SU-DHL-6 (cell line): Measurements from ENCODE around the gene ABLIM1.

Experiments used
- H2AFZ ChIP-seq: fragments of 200-600 bp; sonication (generic); 2 replicates; pipeline ENCODE4 v1.6.1; 2014; ENCODE audit warnings: low read depth, mild to moderate bottlenecking, moderate library complexity, mixed read lengths, antibody characterized with exemption, low read length; ENCODE audit not compliant: severe bottlenecking
- H3F3A ChIP-seq: fragments of 200-600 bp; shearing (Covaris generic); 2 replicates; pipeline ENCODE4 v1.6.0; 2016; ENCODE audit warnings: antibody characterized with exemption, mild to moderate bottlenecking; ENCODE audit not compliant: insufficient read depth
- H3K27ac ChIP-seq: fragments of 200-600 bp; sonication (generic); 2 replicates; pipeline ENCODE4 v1.5.1; 2016; ENCODE audit warnings: low read depth, mild to moderate bottlenecking, low read length, moderate library complexity, mixed read lengths
- H3K27me3 ChIP-seq: fragments of 200-600 bp; sonication (generic), shearing (Covaris generic); 2 replicates; pipeline ENCODE4 v1.6.0; 2014; ENCODE audit warnings: mild to moderate bottlenecking, low read length
- H3K36me3 ChIP-seq: fragments of 200-600 bp; sonication (generic); 2 replicates; pipeline ENCODE4 v1.6.1; 2014; ENCODE audit warnings: mild to moderate bottlenecking, low read length, mixed read lengths
- H3K4me2 ChIP-seq: fragments of 300-600, 200-600 bp; shearing (Covaris generic), sonication (generic); 2 replicates; pipeline ENCODE4 v1.6.0; 2014; ENCODE audit warnings: low read length, low read depth, mild to moderate bottlenecking; ENCODE audit not compliant: poor library complexity, severe bottlenecking
- H3K4me3 ChIP-seq: fragments of 200-600 bp; sonication (generic); 2 replicates; pipeline ENCODE4 v1.5.1; 2014; ENCODE audit warnings: antibody characterized with exemption, low read length, mild to moderate bottlenecking, mixed read lengths; ENCODE audit not compliant: insufficient read depth, poor library complexity, severe bottlenecking
- H3K79me2 ChIP-seq: fragments of 200-600 bp; sonication (generic); 2 replicates; pipeline ENCODE4 v1.6.1; 2014; ENCODE audit warnings: mild to moderate bottlenecking, low read length, moderate library complexity; ENCODE audit not compliant: insufficient read depth
- H3K9ac ChIP-seq: fragments of 200-600 bp; sonication (generic); 2 replicates; pipeline ENCODE4 v1.7.0; 2014; ENCODE audit warnings: mild to moderate bottlenecking, low read length
- H3K9me2 ChIP-seq: fragments of 200-600 bp; sonication (generic); replicated peaks from 2 replicates; pipeline ENCODE4 v1.6.1; 2014; ENCODE audit warnings: low read length; ENCODE audit not compliant: insufficient read depth
- H3K9me3 ChIP-seq: fragments of 200-600 bp; sonication (generic); 2 replicates; pipeline ENCODE4 v1.6.1; 2014; ENCODE audit warnings: low read length, mixed read lengths; ENCODE audit not compliant: insufficient read depth
- H4K20me1 ChIP-seq: fragments of 200-600 bp; sonication (generic); 2 replicates; pipeline ENCODE4 v1.6.1; 2014; ENCODE audit warnings: low read depth, mild to moderate bottlenecking, antibody characterized with exemption, low read length, moderate library complexity, mixed read lengths
- EZH2phosphoT487 ChIP-seq: fragments of 200-600 bp; sonication (generic), shearing (Covaris generic); conservative IDR thresholded peaks from 2 replicates; pipeline ENCODE4 v1.6.1; 2018; ENCODE audit warnings: mild to moderate bottlenecking, antibody characterized with exemption, low read length, moderate library complexity, mixed read lengths
- TF ChIP-seq, protein P1 (sequence below): fragments of 200-600 bp; sonication (generic); IDR thresholded peaks from one replicate; pipeline ENCODE4 v1.5.1; 2017; ENCODE audit warnings: antibody characterized with exemption, mild to moderate bottlenecking, low read length, moderate library complexity; ENCODE audit not compliant: insufficient read depth, poor library complexity, severe bottlenecking

The ABLIM1 gene

DNA sequence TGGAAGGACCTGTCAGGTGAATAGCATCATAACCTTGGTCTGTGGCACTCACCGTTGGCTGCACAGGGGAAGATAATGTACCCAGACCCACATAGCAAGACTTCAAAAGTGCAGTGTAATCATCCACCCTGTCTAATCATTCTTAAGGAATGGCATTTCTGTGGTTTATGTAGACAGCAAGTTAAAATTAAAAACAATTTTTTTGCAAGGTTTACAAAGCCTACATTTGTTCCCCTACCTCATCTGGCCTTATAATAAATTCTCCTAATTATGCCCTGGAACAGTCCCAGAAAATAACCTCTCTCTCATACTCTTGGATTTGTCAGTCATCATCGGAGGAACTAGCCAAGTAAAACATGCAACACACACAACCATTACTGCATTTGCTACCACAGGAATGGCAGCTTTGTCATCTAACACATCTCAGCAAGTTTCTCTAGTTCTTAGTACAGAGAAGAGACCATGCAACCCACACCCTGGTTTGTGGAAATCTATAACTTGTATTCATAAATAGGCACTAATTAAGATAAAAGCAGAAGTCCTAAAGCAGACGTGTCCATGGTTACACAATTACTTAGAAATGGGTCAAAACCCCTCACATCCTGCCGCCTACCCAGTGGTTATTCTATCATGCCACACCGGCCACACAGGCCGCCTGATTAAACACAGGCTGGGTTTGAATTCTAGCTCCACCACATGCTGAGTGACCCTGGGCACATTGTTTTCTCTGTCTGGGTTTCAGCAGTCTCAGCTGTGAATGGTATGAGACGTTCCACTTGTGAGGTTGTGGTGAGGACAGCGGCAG is 19.1 kb downstream of the ABLIM1 start:
- Histone ChIP-seq H3K79me2 (no peaks in the 10 kb centered on the region), H3K9me3 (no peaks in the 10 kb centered on the region), H3F3A (no peaks in the 10 kb centered on the region), H3K4me3 (no peak overlapping the region), H2AFZ (no peak overlapping the region), H3K9ac (no peak overlapping the region), H3K4me2 (no peak overlapping the region), H4K20me1 (no peaks in the 10 kb centered on the region), H3K36me3 (no peaks in the 10 kb centered on the region), H3K27ac (no peak overlapping the region), H3K27me3 (no peaks in the 10 kb centered on the region), H3K9me2 (no peaks in the 10 kb centered on the region)
- TF ChIP-seq EZH2phosphoT487 = no peak
- TF ChIP-seq, protein P1, sequence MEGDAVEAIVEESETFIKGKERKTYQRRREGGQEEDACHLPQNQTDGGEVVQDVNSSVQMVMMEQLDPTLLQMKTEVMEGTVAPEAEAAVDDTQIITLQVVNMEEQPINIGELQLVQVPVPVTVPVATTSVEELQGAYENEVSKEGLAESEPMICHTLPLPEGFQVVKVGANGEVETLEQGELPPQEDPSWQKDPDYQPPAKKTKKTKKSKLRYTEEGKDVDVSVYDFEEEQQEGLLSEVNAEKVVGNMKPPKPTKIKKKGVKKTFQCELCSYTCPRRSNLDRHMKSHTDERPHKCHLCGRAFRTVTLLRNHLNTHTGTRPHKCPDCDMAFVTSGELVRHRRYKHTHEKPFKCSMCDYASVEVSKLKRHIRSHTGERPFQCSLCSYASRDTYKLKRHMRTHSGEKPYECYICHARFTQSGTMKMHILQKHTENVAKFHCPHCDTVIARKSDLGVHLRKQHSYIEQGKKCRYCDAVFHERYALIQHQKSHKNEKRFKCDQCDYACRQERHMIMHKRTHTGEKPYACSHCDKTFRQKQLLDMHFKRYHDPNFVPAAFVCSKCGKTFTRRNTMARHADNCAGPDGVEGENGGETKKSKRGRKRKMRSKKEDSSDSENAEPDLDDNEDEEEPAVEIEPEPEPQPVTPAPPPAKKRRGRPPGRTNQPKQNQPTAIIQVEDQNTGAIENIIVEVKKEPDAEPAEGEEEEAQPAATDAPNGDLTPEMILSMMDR = no peak

DNA sequence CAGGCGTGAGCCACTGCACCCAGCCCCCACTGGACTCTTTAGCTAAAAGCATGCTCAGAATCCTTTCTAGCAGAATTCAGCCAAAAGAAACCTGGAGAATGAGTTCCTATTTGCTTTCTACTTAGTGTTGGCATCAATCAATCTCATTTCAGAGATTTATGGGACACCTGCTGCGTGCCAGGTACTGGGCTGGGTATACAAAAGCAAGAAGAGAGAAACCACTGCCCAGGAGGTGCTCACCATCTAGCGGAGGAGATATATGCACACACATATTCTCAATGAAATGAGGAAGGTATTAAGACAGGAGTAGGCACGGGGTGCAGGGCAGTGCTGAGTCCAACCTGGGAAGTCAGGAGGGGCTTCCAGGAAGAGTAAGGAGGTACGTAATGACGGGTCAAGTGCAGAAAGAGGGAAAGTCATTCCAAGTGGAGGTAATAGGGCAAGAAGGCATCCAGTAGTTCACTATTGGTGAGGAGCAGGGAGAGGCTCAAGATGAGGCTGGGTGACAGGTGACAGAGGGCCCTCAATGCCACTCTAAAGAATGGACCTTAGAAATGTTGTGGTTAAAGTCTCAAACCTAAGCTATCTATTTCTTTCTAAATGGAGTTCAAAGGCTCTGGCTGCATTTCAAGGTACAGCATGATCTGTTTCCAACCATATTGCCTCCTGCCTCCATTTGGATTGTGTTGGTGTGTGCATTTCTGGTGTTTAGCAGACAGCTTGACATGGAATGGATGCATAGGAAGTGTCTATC is 22.1 kb downstream of the ABLIM1 start:
- H3K9me2 ChIP-seq = no peaks in the 10 kb centered on the region
- TF ChIP-seq, protein P1 = no peak
- no peak overlapping the region for H3K27ac ChIP-seq
- no peaks in the 10 kb centered on the region for H3K79me2 ChIP-seq
- no peak overlapping the region for H3K4me2 ChIP-seq
- no peaks in the 10 kb centered on the region for H3K36me3 ChIP-seq
- no peak overlapping the region for H2AFZ ChIP-seq
- H3K4me3 ChIP-seq = no peak overlapping the region
- H3K27me3 ChIP-seq = no peaks in the 10 kb centered on the region; the same call in 1 of the 2 replicates
- no peaks in the 10 kb centered on the region for H4K20me1 ChIP-seq
- no peak overlapping the region for H3K9ac ChIP-seq
- no peaks in the 10 kb centered on the region for H3F3A ChIP-seq
- no peaks in the 10 kb centered on the region for H3K9me3 ChIP-seq

DNA sequence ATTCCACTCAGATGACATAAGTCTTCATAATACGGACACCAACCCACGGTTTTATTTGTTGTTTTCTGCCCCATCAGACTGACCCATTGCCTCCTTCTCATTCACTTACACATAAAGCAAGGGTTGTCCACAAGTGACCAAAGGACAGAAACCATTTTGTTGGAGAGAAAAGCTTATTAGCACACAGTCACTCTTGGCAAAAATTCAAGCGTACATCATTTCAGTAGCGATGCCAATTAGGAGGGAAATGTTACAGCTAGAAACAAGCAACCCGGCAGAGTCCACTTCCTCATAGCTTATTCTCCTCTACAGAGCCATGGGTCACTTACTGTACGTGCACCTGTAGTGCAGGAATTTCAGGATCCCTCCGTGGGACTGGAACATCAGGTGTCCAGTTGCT is 23.0 kb downstream of the ABLIM1 start:
- Histone ChIP-seq H3K9ac (no peak overlapping the region), H3K4me2 (no peak overlapping the region), H3K27me3 (no peaks in the 10 kb centered on the region; the same call in 1 of the 2 replicates), H3K79me2 (no peaks in the 10 kb centered on the region), H3K4me3 (no peak overlapping the region), H3K36me3 (no peaks in the 10 kb centered on the region), H3F3A (no peaks in the 10 kb centered on the region), H3K27ac (no peak overlapping the region), H3K9me2 (no peaks in the 10 kb centered on the region), H4K20me1 (no peaks in the 10 kb centered on the region), H2AFZ (no peak overlapping the region), H3K9me3 (no peaks in the 10 kb centered on the region)
- TF ChIP-seq, protein P1 = no peak
- TF ChIP-seq EZH2phosphoT487 = no peak
